Breast epithelium (tissue), 3 donors: ENCODE data around the gene ZIC4.

Experiments used
- POLR2A ChIP-seq: fragments of 450-650 bp; IDR thresholded peaks from one replicate; pipeline ENCODE4 v1.6.1; 2016; ENCODE audit warnings: antibody characterized with exemption, mild to moderate bottlenecking, moderate library complexity
- POLR2AphosphoS5 ChIP-seq, 3 donors: sonication (generic); formaldehyde crosslinking; IDR thresholded peaks; one replicate each; pipeline ENCODE4 v1.6.1; 2017; ENCODE audit warnings: antibody characterized with exemption in 3 of 3
- TF ChIP-seq, protein P1 (sequence below), 3 donors: fragments of 450-650 bp; IDR thresholded peaks; one replicate each; pipeline ENCODE4 v1.5.1; 2016 to 2017; ENCODE audit warnings: antibody characterized with exemption in 3 of 3, mild to moderate bottlenecking in 3 of 3, moderate library complexity in 3 of 3

DNA sequence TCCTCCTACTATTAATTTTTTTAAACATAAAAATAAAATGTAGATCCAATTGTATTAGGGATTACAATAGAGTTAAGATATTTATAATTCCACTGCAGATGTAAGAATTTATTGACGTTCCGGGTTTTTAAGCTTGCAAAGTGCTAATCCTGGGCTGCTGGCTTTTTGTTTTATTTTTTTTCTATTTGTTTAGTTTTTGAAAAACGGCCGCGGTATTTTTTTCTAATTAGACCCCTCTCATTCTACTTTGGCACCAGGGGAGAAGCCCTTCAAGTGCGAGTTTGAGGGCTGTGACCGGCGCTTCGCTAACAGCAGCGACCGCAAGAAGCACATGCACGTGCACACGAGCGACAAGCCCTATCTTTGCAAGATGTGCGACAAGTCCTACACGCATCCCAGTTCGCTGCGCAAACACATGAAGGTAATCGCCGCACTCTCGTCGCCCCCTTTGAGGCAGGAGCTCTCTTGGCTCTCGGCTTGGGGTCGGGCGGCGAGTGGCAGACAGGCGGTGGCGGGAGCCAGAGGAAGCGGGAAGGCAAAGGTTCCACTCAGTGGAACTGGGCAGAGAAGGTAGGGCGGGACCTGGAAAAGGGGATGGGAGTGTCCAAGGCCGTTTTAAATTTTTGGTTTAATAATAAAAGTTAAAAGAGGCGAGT is 6.0 kb upstream of the ZIC4 start:
- TF ChIP-seq, protein P1, sequence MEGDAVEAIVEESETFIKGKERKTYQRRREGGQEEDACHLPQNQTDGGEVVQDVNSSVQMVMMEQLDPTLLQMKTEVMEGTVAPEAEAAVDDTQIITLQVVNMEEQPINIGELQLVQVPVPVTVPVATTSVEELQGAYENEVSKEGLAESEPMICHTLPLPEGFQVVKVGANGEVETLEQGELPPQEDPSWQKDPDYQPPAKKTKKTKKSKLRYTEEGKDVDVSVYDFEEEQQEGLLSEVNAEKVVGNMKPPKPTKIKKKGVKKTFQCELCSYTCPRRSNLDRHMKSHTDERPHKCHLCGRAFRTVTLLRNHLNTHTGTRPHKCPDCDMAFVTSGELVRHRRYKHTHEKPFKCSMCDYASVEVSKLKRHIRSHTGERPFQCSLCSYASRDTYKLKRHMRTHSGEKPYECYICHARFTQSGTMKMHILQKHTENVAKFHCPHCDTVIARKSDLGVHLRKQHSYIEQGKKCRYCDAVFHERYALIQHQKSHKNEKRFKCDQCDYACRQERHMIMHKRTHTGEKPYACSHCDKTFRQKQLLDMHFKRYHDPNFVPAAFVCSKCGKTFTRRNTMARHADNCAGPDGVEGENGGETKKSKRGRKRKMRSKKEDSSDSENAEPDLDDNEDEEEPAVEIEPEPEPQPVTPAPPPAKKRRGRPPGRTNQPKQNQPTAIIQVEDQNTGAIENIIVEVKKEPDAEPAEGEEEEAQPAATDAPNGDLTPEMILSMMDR (IDR thresholded peaks at IDR 0.05): no peak
- TF ChIP-seq POLR2A: no peak
- no peak for TF ChIP-seq POLR2AphosphoS5 (IDR thresholded peaks at IDR 0.05)
